Subcutaneous abdominal adipose tissue (tissue), 5 donors: ENCODE results near the gene GPR179.
A peak's percentile ranks its signal among the peaks of the same experiment; 100 is the strongest.

Source experiments
- H3K27ac ChIP-seq: one replicate; pipeline ENCODE4 v1.7.0; 2013; ENCODE audit warnings: low read depth, mild to moderate bottlenecking, inconsistent platforms, low read length, moderate library complexity
- H3K27me3 ChIP-seq, 5 donors: one replicate each; pipeline ENCODE4 v1.7.0; 2013; ENCODE audit warnings: low read length in 5 of 5, inconsistent platforms in 1 of 5; ENCODE audit not compliant: control insufficient read depth in 5 of 5, insufficient read depth in 4 of 5
- H3K36me3 ChIP-seq, 5 donors: one replicate each; pipeline ENCODE4 v1.7.0; 2013; ENCODE audit warnings: low read length in 5 of 5; ENCODE audit not compliant: control insufficient read depth in 5 of 5, insufficient read depth in 5 of 5
- H3K4me1 ChIP-seq, 5 donors: one replicate each; pipeline ENCODE4 v1.7.0; 2013; ENCODE audit warnings: low read length in 5 of 5, mild to moderate bottlenecking in 3 of 5, moderate library complexity in 1 of 5; ENCODE audit not compliant: control insufficient read depth in 5 of 5, insufficient read depth in 5 of 5
- H3K4me3 ChIP-seq, 5 donors: one replicate each; pipeline ENCODE4 v1.7.0; 2013; ENCODE audit warnings: low read length in 5 of 5, low read depth in 1 of 5
- H3K9ac ChIP-seq, 5 donors: one replicate each; pipeline ENCODE4 v1.7.0; 2013; ENCODE audit warnings: low read length in 5 of 5, mild to moderate bottlenecking in 4 of 5, moderate library complexity in 3 of 5
- H3K9me3 ChIP-seq, 5 donors: one replicate each; pipeline ENCODE4 v1.7.0; 2013; ENCODE audit warnings: low read length in 5 of 5; ENCODE audit not compliant: control insufficient read depth in 5 of 5
- donor health status: healthy.
- donor health status: healthy.
- donor health status: healthy.
- donor health status: healthy.
- donor health status: healthy.

GPR179 gene

GRCh38 chr17:38343608-38344419, at the start of gene GPR179:
Gene GPR179, minus strand, starts transcription at chr17:38343956. Its CDS starts 167 bp downstream, at chr17:38343789.
- Histone ChIP-seq H3K9me3 (no peaks in the 10 kb centered on the region), H3K9ac (no peak within 1 kb of the TSS), H3K4me1 (peaks cover 0 to 5% (median 0%) of the 10 kb centered on the region in 5 donors), H3K36me3 (no peaks in the 10 kb centered on the region), H3K27ac (no peak within 1 kb of the TSS), H3K27me3 (peaks cover 8 to 14% (median 9%) of the 10 kb centered on the region in 5 donors), H3K4me3 (no peak within 1 kb of the TSS)

DNA sequence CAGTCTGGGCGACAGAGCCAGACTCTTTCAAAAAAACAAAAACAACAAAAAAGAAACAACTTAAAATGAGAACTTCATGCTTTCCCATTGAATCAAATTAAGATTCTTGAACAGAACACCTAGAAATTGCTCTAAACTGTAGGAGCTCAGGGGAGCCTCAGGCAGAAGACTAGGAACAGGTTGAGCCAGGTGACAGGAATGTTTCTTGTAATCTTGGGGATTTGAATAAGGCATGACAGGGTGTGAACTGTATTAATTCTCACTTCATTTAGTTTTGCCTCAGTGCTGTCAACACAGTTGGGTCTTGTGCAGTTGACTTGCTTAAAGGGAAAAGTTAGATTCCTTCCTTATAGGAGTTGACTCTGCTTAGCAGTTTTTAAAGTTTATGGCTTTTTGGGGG, 35.7 kb upstream of the GPR179 start:
- no peak overlapping the region for H3K9ac ChIP-seq

DNA sequence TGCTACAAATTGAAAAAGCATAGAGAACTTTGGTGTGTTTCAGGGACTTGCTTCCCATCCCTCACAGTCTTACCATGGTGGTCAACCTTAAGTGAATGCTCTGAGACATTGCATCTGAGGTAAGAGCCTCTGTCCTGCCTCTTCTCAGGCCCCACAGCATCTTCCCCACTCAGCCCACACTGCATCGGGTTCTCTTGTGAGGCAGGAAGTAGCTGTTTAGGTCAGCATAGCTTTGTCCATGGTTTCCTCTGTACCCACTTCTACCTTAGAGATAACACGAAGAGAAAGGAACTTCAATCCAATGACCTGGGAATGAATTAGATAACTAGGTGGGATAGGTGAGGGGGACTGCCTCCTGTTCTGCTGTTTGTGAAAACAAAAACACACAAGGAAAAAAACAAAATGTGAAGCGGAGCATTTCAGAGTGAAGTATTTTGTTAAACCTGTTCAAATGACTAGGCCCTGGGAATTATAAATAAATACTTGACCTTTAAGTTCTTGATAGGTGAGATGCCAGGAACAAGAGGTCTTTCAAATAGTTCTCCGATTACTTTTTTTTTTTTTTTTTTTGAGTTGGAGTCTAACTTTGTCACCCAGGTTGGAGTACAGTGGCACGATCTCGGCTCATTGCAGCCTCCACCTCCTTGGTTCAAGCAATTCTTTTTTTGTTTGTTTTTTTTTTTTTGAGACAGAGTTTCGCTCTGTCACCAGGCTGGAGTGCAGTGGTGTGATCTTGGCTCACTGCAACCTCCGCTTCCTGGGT, 25.5 kb upstream of the GPR179 start:
- H3K9ac ChIP-seq, result peak overlapping the region in 1 of 5 donors; percentile 25
- H3K4me1 ChIP-seq, result no peaks in the 10 kb centered on the region
- H3K9me3 ChIP-seq, result no peaks in the 10 kb centered on the region
- no peaks in the 10 kb centered on the region for H3K27me3 ChIP-seq
- H3K27ac ChIP-seq, result no peak overlapping the region
- peaks cover 24 to 74% (median 54%) of the 10 kb centered on the region in 5 donors for H3K36me3 ChIP-seq
- no peak overlapping the region for H3K4me3 ChIP-seq

More for the DNA sequence above, 35.7 kb upstream of the GPR179 start:
- Histone ChIP-seq H3K27ac (no peak overlapping the region), H3K27me3 (no peaks in the 10 kb centered on the region), H3K36me3 (peaks cover 13 to 37% (median 35%) of the 10 kb centered on the region in 5 donors), H3K4me3 (no peak overlapping the region), H3K4me1 (peaks cover 0 to 7% (median 0%) of the 10 kb centered on the region in 5 donors), H3K9me3 (no peaks in the 10 kb centered on the region)

- H3K9ac ChIP-seq, result no peak overlapping the region
- no peaks in the 10 kb centered on the region for H3K9me3 ChIP-seq
- H3K4me3 ChIP-seq, result no peak overlapping the region
- peaks cover 28 to 52% (median 38%) of the 10 kb centered on the region in 5 donors for H3K36me3 ChIP-seq
- H3K27ac ChIP-seq, result no peak overlapping the region
- no peaks in the 10 kb centered on the region for H3K27me3 ChIP-seq
- peaks cover 0 to 10% (median 0%) of the 10 kb centered on the region in 5 donors for H3K4me1 ChIP-seq
These were observed 21.0 kb upstream of the GPR179 start for GRCh38 chr17:38364741-38365140.

GRCh38 chr17:38363016-38363415, 19.3 kb upstream of the GPR179 start:
- Histone ChIP-seq H3K9me3 (no peaks in the 10 kb centered on the region), H3K36me3 (peaks cover 22 to 36% (median 25%) of the 10 kb centered on the region in 5 donors), H3K9ac (no peak overlapping the region), H3K4me3 (no peak overlapping the region), H3K4me1 (peaks cover 0 to 22% (median 13%) of the 10 kb centered on the region in 5 donors), H3K27me3 (no peaks in the 10 kb centered on the region), H3K27ac (no peak overlapping the region)

DNA sequence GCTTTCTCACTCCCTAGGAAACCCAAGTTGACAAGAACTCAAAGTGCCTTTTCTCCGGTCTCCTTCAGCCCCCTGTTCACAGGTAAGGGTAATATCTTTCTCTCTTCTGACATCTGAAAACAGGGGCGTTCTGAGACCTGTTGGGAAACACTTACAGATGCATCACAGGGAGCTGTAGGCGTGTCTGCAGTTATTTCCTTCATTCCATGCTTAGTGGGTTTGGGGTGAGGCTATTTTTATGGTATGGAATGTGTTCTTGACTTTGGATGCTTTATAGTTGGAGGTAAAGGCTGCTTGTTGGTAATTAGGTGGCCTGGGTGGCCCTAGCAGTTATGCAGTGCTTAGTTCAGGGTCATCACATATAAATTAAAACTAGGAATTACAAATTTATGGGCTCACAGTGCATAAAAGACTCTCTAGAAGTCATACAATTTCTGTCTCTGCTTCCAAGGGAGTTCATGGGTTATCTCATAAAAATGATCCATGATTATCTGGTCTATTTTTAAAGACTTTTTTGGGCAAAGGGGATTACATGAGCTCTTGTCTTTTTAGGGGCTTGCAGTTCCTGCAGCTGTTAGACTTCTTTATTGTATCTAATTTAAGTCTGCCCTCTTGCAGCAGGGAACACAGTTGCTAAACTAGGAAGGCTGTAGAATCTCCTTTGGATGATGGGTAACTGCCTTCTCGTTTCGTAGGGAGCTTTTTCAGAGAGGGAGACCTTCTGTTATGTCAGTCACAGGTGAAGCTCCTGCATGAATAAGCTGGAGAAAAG, 18.1 kb upstream of the GPR179 start:
- H3K36me3 ChIP-seq, result peaks cover 17 to 29% (median 20%) of the 10 kb centered on the region in 5 donors
- no peaks in the 10 kb centered on the region for H3K27me3 ChIP-seq
- peaks cover 0 to 30% (median 24%) of the 10 kb centered on the region in 5 donors for H3K4me1 ChIP-seq
- H3K9me3 ChIP-seq, result no peaks in the 10 kb centered on the region
- H3K9ac ChIP-seq, result no peak overlapping the region
- no peak overlapping the region for H3K4me3 ChIP-seq
- no peak overlapping the region for H3K27ac ChIP-seq

DNA sequence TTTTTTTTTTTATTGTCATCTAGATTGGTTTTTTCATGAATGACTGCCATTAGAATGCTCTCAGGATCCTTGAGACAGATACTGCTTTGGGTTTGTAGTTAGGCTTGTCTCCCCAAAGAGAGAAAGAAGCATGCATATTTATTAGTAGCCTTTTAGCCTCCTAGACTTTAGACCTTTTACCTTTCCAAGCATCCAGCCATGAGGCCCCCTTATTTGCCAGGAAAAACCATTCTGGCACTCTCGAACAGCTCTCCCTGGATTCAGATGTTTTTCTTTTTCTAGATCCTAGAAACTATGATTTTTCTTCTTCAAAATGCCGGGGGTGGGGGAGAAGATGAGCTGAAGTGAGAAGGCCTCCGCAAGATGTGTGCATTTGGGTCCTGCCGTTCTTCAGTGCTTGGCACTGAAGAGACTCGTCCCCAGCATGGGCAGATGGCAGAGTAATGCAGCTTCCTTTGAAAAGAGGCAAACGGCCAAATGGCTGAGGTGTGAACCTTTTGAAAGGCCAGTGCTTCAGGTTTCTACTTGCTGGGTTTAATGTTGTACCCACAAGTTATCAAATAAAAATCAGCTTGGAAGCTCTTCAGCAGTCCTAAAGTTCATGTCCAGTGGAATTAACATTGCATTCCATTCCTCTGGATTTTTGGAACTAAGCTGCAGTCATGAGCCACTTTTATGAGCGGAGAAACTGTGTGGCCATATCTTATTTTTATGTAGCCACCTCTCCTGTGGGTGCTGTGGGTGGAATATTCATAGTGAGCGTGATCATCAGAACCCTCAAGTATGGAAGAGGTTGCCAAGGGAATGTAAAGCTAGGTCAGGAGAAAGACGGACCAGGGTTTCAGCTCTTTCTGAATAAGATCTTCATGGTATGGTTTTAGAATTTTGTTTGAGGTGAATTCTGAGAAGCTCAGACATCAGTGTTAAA, 15.1 kb upstream of the GPR179 start:
- H3K9ac ChIP-seq, result peak overlapping the region in 2 of 5 donors; percentile 3 to 39
- H3K4me3 ChIP-seq, result peak overlapping the region in 1 of 5 donors; percentile 9
- peaks cover 0 to 16% (median 8%) of the 10 kb centered on the region in 5 donors for H3K36me3 ChIP-seq
- H3K27ac ChIP-seq, result peak overlapping the region; percentile 19
- peaks cover under 1 to 48% (median 42%) of the 10 kb centered on the region in 5 donors for H3K4me1 ChIP-seq
- no peaks in the 10 kb centered on the region for H3K27me3 ChIP-seq
- no peaks in the 10 kb centered on the region for H3K9me3 ChIP-seq

GRCh38 chr17:38357486-38358123, 13.8 kb upstream of the GPR179 start:
- H3K36me3 ChIP-seq, result peaks cover 0 to 9% (median 3%) of the 10 kb centered on the region in 5 donors
- H3K4me3 ChIP-seq, result no peak overlapping the region
- no peaks in the 10 kb centered on the region for H3K27me3 ChIP-seq
- H3K9ac ChIP-seq, result peak overlapping the region in 2 of 5 donors; percentile 3 to 44
- no peaks in the 10 kb centered on the region for H3K9me3 ChIP-seq
- peaks cover 7 to 60% (median 54%) of the 10 kb centered on the region in 5 donors for H3K4me1 ChIP-seq
- H3K27ac ChIP-seq, result peak overlapping the region; percentile 2
